Stimulated activated memory B cell treated with anti-CD40 and anti-IgM and Interleukin-4, amounts not matched to agents 10 μg/mL and 1 μg/mL and 100 μg/mL, for 72 hours (primary cell): ENCODE results near the gene PARS2.

Experiments
- ATAC-seq: fragments of 150-1000 bp; cut with Tn5 transposase; 2 replicates; pipeline ENCODE4 v1.10.0; 2021
- H3K27ac Mint-ChIP-seq: one replicate; pipeline ENCODE4 v1.8.0; 2022; ENCODE audit warnings: mild to moderate bottlenecking, mixed read lengths
- H3K27me3 Mint-ChIP-seq: one replicate; pipeline ENCODE4 v1.8.0; 2022; ENCODE audit warnings: mixed read lengths
- H3K36me3 Mint-ChIP-seq: one replicate; pipeline ENCODE4 v1.8.0; 2022; ENCODE audit warnings: mixed read lengths
- H3K4me1 Mint-ChIP-seq: one replicate; pipeline ENCODE4 v1.8.0; 2022; ENCODE audit warnings: mixed read lengths
- H3K4me3 Mint-ChIP-seq: one replicate; pipeline ENCODE4 v1.8.0; 2022; ENCODE audit warnings: mild to moderate bottlenecking, moderate library complexity, mixed read lengths
- H3K9me3 Mint-ChIP-seq: one replicate; pipeline ENCODE4 v1.8.0; 2022; ENCODE audit warnings: mixed read lengths

PARS2 gene

DNA sequence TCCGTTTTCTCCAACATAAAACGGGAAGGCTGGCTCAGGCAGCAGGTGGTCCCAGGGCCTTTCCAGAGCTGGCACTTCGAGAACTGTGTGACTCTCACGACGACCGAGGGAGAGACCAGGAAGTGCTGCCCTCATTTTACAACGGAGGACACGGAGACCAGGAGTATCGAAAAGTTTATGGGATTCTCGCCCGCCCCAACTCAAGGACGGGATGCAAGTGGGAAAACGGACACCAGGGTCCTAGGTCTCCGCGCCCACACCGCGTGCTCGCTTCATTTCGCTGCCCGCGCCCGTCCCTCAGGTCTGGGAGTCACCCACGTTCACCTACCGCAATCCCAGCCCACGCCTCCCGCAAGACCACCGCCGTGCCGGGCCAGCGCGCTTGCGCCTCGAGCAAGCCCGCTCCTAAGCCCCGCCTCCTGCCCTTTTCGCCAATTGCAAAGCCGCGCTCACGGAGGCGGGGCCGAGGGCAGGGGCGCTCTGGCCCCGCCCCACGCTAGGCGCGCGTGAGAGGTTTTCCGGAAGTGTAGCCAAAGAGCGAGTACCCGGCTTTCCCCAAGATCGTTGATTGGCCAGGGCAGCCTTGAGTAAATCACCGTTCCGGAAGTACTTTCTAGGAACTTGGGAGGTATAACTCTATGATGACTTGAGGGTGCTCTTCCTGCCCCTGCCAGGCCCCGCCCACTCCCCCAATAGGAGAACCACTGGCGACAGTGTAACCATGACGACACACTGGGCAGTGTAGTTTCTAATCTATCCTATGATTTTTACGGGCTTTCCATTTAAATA lies at the start of gene PARS2:
Gene PARS2, minus strand, starts transcription at position 391 of the 789 bp plus-strand sequence. CDS start 5,362 bp downstream, outside the sequence.
- H3K4me1 Mint-ChIP-seq = peaks cover 37% of the 10 kb centered on the region
- peak within 1 kb of the TSS; percentile 89 for H3K27ac Mint-ChIP-seq
- H3K36me3 Mint-ChIP-seq = peaks cover 1% of the 10 kb centered on the region
- no peaks in the 10 kb centered on the region for H3K27me3 Mint-ChIP-seq
- H3K9me3 Mint-ChIP-seq = no peaks in the 10 kb centered on the region
- H3K4me3 Mint-ChIP-seq = peak within 1 kb of the TSS; percentile 90
- ATAC-seq = peak; percentile 97

DNA sequence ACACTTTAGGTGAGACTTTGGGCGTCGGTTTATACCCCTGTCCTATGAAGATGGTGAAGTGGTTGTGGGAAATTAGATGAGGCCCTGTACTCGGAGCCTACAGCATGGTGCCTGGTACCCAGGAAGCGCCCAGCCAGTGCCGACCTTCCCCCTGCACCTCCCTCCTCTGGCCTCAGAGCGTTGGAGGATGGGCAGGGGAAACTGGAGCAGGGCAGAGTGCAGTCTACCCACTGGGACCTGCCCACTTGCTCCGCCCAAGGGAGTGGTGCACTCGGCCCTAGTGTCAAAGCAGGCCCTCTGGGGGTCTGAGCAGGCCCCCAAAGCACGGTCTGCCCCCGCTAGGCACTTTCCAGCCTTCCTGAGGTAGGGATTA lies 49.8 kb upstream of the PARS2 start:
- peaks cover 6% of the 10 kb centered on the region for H3K4me1 Mint-ChIP-seq
- H3K27me3 Mint-ChIP-seq = no peaks in the 10 kb centered on the region
- ATAC-seq = no peak
- no peaks in the 10 kb centered on the region for H3K36me3 Mint-ChIP-seq
- H3K9me3 Mint-ChIP-seq = no peaks in the 10 kb centered on the region
- no peak overlapping the region for H3K4me3 Mint-ChIP-seq
- no peak overlapping the region for H3K27ac Mint-ChIP-seq

GRCh38 chr1:54813485-54814125 lies 49.3 kb upstream of the PARS2 start:
- no peaks in the 10 kb centered on the region for H3K27me3 Mint-ChIP-seq
- ATAC-seq = no peak
- H3K9me3 Mint-ChIP-seq = no peaks in the 10 kb centered on the region
- peaks cover 6% of the 10 kb centered on the region for H3K4me1 Mint-ChIP-seq
- no peak overlapping the region for H3K27ac Mint-ChIP-seq
- H3K36me3 Mint-ChIP-seq = no peaks in the 10 kb centered on the region
- no peak overlapping the region for H3K4me3 Mint-ChIP-seq

- Mint-ChIP-seq H3K36me3 (no peaks in the 10 kb centered on the region), H3K27ac (no peak overlapping the region), H3K9me3 (no peaks in the 10 kb centered on the region), H3K4me3 (no peak overlapping the region), H3K27me3 (no peaks in the 10 kb centered on the region), H3K4me1 (peaks cover 6% of the 10 kb centered on the region)
- ATAC-seq = peak; percentile 47
Observed at GRCh38 chr1:54812801-54813484, 48.6 kb upstream of the PARS2 start.

DNA sequence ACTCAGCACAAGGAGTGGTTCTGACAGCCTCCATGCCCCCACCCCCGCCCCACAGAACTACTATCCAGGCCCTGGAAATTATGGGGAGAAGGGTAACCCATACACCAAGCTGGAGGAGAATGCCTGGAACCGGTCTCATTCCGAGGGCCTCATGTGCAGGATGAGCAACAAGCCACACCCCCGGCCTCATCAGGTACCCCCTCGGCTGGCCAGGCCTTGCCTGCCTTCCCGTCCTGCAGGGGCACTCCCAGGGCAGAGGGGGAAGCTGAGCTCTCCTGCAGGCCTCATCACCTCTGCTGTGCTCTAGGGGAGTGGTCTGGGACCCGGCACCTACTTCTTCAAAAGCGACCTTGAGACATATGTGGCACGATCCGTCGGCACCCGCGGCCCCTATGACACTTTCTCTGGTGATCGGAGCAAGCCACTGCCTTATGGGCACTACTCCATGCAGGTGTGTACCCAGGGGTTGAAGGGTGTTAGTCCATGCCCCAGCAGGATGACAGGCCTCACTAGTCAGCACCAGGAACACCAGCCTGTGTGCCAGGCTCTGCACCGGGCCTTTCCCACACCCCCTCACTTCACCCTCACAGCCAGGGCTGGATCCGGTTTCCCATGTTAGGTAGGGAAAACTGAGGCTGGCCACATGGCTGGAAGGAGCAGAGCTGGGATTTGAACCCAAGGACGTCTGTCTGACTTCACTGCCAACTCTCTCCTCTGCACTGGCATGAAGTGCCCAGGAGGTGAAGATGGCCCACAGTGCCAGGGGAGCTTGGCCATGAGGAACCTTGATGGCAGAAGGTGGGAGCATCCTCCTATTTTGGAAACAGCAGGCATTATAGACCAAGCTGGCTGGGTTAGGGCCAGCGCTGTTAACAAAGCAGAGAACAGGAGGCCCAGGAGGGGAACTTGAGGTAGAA lies 47.7 kb upstream of the PARS2 start:
- Mint-ChIP-seq H3K4me1 (peaks cover 6% of the 10 kb centered on the region), H3K9me3 (no peaks in the 10 kb centered on the region), H3K27me3 (no peaks in the 10 kb centered on the region), H3K4me3 (no peak overlapping the region), H3K36me3 (no peaks in the 10 kb centered on the region), H3K27ac (no peak overlapping the region)
- no peak for ATAC-seq

DNA sequence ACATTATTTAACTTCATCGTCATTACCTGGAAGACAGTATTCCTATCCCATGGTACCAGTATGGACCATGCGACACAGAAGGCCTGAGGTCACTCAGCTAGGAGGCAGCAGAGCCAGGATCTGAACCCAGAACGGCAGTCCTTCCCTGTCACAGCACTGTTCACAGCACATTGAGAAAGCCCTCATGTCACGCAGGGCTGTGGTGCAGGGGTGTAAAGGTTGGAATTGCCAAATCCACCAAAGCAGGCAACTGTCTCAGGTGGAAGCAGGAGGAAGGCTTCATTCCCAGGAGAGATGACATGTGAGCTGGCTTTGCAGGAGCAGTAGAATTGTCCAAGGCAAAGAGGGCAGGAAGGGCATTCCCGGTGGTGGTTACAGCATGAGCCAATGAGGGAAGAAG lies 46.7 kb upstream of the PARS2 start:
- H3K27ac Mint-ChIP-seq = no peak overlapping the region
- H3K4me1 Mint-ChIP-seq = peaks cover 6% of the 10 kb centered on the region
- ATAC-seq = no peak
- no peak overlapping the region for H3K4me3 Mint-ChIP-seq
- no peaks in the 10 kb centered on the region for H3K27me3 Mint-ChIP-seq
- no peaks in the 10 kb centered on the region for H3K36me3 Mint-ChIP-seq
- no peaks in the 10 kb centered on the region for H3K9me3 Mint-ChIP-seq

- Mint-ChIP-seq H3K9me3 (no peaks in the 10 kb centered on the region), H3K4me1 (peaks cover 6% of the 10 kb centered on the region), H3K27me3 (no peaks in the 10 kb centered on the region), H3K36me3 (no peaks in the 10 kb centered on the region), H3K27ac (no peak overlapping the region), H3K4me3 (no peak overlapping the region)
- peak; percentile 75 for ATAC-seq
Observed at GRCh38 chr1:54810153-54810942, 46.0 kb upstream of the PARS2 start.

DNA sequence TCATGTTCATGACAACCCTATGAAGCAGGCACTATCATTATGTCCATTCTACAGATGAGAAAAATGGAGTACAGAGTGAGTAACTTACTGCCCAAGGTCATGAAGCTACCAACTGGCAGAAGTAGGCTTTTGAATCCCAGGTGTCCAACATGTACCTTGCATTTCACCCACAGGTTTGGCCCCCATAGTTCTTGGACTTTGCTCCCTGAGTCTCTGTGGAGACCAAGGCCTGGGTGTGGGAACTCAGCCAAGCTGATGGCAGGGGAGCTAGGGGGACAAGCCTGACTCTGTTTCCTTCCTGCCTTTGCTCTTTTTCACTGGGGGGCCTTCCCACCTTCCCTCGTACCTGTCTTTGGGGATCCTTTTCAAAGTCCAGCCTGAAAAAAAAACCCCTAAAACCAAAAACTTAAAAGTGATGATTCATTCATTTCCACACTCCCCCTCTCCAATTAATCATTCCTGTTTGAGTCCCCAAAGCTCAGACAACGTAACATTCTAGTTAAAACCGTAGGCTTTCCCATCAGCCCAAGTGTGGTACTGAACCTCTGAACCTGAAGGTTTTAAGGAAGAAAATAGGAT lies 45.3 kb upstream of the PARS2 start:
- ATAC-seq = no peak
- H3K9me3 Mint-ChIP-seq = no peaks in the 10 kb centered on the region
- H3K27ac Mint-ChIP-seq = no peak overlapping the region
- peaks cover 6% of the 10 kb centered on the region for H3K4me1 Mint-ChIP-seq
- H3K36me3 Mint-ChIP-seq = no peaks in the 10 kb centered on the region
- H3K4me3 Mint-ChIP-seq = no peak overlapping the region
- no peaks in the 10 kb centered on the region for H3K27me3 Mint-ChIP-seq

DNA sequence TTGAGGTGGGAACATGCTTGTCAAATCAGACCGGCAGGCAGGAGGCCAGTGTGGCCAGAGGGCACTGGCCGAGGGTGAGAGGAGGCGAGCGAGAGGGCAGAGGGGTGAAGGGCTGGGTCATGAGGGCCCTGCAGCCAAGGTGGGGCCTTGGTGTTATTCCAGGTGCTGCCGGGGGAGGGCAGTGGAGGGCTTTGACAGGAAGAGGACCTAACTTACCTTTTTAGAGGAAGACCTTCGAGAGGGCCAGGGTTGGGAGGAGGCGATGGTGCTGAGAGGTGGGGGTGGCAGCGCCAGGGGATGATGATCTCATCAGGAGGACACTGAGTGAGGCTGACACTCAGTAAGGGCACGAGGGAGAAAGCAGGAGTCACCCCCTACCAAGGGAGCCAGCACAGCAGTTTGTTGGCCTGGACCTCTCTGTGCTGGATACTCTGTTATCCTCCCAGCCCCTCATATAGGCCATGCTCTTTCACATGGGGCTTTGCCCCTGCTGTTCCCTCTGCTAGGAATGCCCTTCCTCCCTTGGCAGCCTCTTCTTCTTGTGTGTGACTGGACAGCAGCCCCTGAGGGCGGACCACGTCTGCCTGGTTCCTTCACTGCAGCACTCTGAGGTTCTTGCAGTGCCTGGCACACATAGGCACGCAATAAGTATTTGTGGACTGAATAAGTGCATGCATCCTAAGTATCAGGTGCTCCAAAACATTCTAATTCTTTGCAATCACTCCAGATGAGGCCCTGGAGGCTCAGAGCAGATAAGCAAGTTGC lies 44.3 kb upstream of the PARS2 start:
- Mint-ChIP-seq H3K27ac (no peak overlapping the region), H3K27me3 (no peaks in the 10 kb centered on the region)
- ATAC-seq = no peak

DNA sequence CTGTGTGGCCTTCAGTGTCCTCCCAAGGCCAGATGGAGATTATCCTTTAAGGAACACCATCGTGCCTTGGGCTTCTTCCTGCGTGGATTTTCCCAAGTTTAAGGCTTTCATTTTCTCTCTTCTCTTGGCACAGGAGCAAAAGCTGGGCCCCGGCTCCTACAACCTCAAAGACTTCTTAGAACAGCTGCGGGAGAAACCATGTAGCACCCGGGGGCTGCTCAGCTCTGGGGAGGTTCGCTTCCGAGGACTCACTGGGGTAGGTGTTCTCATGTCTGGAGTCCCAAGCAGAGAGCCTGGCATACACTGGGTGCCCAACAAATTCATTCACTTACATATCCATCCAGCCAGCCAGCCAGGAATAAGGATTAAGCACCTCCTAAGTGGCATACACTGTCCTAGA lies 43.4 kb upstream of the PARS2 start:
- Mint-ChIP-seq H3K4me1 (no peaks in the 10 kb centered on the region), H3K27me3 (no peaks in the 10 kb centered on the region), H3K9me3 (no peaks in the 10 kb centered on the region), H3K4me3 (no peak overlapping the region), H3K36me3 (no peaks in the 10 kb centered on the region), H3K27ac (no peak overlapping the region)
- no peak for ATAC-seq

More for the DNA sequence above, 44.3 kb upstream of the PARS2 start:
- Mint-ChIP-seq H3K36me3 (no peaks in the 10 kb centered on the region), H3K9me3 (no peaks in the 10 kb centered on the region), H3K4me1 (peaks cover 5% of the 10 kb centered on the region), H3K4me3 (no peak overlapping the region)

DNA sequence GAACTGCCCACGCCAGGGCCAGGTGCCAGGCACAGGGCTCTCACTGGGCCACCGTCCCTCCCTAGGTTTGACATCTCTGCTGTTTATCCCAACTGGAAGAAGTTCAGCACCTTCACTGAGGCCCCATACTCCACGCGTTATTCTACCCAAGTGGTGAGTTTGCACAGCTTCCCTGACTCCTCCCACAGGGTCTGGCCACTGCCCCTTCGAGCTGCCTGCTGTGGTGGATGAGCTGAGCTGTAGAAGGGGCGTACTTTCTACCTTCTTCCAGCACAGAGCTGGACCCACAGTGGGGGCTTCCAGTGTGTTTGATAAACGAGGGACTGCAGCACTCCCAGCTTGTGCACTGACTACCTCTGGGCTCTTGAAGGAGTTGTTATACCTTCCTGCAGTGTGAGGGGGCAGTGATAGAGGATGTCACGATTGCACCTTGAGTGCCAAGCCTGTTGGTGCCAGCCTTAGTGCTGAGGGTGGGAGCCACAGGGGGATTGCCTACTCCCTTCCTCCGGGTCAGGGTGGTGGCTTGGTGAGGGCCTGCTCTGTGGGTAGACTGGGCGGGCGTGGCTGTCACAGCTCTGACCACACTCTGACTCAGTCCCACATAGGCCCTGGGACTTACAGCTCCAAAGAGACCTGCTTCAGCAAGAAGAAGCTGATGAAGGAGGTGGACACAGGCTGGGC lies 42.7 kb upstream of the PARS2 start:
- Mint-ChIP-seq H3K27ac (no peak overlapping the region), H3K36me3 (no peaks in the 10 kb centered on the region), H3K27me3 (no peaks in the 10 kb centered on the region), H3K4me3 (no peak overlapping the region), H3K9me3 (no peaks in the 10 kb centered on the region), H3K4me1 (peaks cover 1% of the 10 kb centered on the region)
- ATAC-seq = peak; percentile 5

DNA sequence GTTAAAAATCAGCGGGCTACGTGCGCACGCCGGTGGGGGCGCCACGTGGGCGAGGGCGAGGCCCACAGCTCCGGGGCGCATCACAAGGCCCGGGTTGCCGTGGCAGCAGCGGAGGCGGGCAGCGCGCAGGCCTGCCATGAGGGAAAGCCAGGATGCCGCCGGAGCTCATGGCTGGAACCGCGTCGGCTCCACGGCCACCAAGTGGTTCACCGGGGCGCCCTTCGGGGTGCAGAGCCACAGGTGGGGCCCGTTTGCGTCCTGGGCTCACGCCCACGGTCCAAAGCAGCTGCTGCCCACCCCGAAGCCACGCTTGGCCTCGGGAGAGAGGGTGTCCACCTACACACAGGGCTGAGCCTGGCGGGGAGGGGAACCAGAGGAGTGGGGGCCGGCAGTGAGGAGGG lies 41.7 kb upstream of the PARS2 start:
- no peak overlapping the region for H3K27ac Mint-ChIP-seq
- H3K4me1 Mint-ChIP-seq = peaks cover 9% of the 10 kb centered on the region
- H3K36me3 Mint-ChIP-seq = no peaks in the 10 kb centered on the region
- no peak for ATAC-seq
- no peak overlapping the region for H3K4me3 Mint-ChIP-seq
- H3K9me3 Mint-ChIP-seq = no peaks in the 10 kb centered on the region
- no peaks in the 10 kb centered on the region for H3K27me3 Mint-ChIP-seq

DNA sequence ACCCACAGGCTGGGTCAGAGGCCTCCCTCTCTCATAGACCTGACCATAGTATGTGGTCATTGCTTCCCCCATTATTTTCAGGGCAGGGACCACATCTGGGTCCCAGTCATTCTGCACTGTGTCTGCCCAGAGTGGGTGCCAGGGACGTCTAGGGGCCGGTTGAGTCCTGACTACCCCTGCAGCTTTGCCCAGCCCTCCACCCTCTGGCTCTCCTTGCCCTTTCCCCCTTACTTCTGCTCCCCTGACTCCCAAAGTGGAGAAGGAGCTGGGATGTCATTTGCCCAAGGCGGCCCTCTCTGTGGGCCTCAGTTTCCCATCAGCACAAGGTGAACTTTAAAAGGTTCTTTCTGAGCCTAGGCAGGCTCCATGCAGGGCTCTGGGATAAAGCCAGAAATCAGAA lies 41.1 kb upstream of the PARS2 start:
- H3K27me3 Mint-ChIP-seq = no peaks in the 10 kb centered on the region
- no peak overlapping the region for H3K4me3 Mint-ChIP-seq
- H3K9me3 Mint-ChIP-seq = no peaks in the 10 kb centered on the region
- H3K36me3 Mint-ChIP-seq = no peaks in the 10 kb centered on the region
- no peak overlapping the region for H3K27ac Mint-ChIP-seq
- ATAC-seq = no peak
- peaks cover 9% of the 10 kb centered on the region for H3K4me1 Mint-ChIP-seq
